Fibroblast of mammary gland (primary cell): ENCODE results near the gene CAMK2G.

ENCODE experiments used
- DNase-seq: peaks from one replicate; pipeline ENCODE4 v3.0.0-alpha.2; 2010; ENCODE audit warnings: low read depth
- H3K4me3 ChIP-seq: 2 replicates; pipeline ENCODE4 v1.5.1; 2011; ENCODE audit warnings: low read depth, mild to moderate bottlenecking, low read length, moderate library complexity; ENCODE audit not compliant: control insufficient read depth
- TF ChIP-seq, protein P1 (sequence below): conservative IDR thresholded peaks from 2 replicates; pipeline ENCODE4 v1.5.1; 2011; ENCODE audit warnings: low read depth, low read length, inconsistent platforms; ENCODE audit not compliant: control insufficient read depth, insufficient read depth

The CAMK2G gene

DNA sequence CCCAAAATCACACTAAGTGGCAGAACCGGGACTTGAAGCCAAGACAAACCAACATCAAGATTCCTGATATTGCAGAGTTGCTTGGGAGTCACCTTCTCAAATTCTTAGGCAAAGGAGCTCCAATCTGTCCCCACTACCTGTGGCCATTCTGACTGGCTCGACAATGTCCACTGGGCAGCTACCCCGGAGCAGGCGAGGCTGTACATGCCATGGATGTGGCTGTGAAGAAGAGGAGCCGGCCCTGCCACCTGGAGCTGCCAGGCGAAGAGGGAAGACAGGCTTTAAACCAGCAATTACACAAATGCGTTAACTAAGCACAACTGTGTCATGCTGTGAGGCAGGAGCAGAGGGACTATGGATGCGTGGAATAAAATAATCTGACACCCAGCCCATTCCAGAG is 18.1 kb downstream of the CAMK2G start:
- TF ChIP-seq, protein P1, sequence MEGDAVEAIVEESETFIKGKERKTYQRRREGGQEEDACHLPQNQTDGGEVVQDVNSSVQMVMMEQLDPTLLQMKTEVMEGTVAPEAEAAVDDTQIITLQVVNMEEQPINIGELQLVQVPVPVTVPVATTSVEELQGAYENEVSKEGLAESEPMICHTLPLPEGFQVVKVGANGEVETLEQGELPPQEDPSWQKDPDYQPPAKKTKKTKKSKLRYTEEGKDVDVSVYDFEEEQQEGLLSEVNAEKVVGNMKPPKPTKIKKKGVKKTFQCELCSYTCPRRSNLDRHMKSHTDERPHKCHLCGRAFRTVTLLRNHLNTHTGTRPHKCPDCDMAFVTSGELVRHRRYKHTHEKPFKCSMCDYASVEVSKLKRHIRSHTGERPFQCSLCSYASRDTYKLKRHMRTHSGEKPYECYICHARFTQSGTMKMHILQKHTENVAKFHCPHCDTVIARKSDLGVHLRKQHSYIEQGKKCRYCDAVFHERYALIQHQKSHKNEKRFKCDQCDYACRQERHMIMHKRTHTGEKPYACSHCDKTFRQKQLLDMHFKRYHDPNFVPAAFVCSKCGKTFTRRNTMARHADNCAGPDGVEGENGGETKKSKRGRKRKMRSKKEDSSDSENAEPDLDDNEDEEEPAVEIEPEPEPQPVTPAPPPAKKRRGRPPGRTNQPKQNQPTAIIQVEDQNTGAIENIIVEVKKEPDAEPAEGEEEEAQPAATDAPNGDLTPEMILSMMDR, result no peak
- no peak for DNase-seq
- no peak overlapping the region for H3K4me3 ChIP-seq

DNA sequence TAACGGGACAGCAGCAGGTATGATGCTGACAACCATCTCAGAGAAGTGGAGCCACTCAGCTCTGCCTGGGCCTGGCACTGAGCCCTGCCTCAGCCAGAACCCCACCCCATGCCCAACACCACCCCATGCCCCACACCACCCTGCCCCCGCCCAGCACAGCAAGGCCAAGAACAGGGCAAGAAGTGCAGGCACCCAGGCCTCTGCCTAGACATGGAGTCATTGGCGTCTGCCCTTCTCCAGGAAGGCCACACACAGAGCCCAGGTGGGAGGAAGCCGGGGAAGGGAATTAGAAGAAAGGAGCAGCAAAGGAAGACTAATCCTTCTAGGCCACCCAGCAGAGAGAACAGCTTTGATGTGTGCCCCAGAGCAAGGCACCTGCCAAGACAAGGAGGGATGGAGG is 18.9 kb downstream of the CAMK2G start:
- DNase-seq, result no peak

DNA sequence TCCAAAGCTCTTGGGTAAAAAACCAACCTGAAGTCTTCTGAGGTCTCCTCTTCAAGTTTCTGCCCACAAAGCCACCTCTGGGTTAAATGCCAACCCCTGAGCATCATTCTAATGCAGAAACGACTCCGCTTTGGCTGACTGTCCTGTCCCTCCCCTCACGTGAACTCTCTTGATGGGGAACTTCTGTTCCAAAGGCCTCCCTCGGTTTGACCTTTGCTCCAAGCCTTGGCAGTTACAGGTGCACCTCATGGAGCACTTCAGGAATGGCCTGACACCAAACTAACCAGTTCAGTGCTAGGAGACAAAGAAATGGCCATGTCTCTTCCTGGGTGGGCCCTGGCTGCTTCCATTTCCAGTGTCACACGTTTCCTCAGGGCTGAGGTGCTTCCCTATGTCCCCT is 20.0 kb downstream of the CAMK2G start:
- TF ChIP-seq, protein P1, result no peak
- no peak overlapping the region for H3K4me3 ChIP-seq
- no peak for DNase-seq

More for the DNA sequence above, 18.9 kb downstream of the CAMK2G start:
- TF ChIP-seq, protein P1, result no peak
- H3K4me3 ChIP-seq, result no peak overlapping the region

DNA sequence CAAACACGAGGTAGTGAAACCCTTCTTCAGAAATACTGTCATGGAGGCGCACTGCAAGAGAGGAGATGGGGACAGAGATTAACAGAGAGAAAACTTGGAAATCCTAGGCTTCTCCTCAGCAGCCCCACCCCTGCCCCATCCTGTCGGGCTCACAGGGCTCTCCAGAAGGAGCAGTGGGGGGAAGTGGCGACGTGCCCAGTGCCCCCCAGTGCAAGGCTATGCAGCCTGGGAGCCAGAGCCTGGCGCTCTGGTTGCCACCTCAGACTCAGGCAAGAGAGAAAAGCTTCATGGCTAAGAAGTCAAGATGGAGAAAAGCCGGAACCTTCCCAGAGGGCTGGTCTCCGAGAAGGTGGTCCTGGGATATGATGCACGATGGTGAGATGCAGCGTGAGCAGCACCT is 21.2 kb downstream of the CAMK2G start:
- no peak overlapping the region for H3K4me3 ChIP-seq
- DNase-seq, result no peak
- TF ChIP-seq, protein P1, result no peak

DNA sequence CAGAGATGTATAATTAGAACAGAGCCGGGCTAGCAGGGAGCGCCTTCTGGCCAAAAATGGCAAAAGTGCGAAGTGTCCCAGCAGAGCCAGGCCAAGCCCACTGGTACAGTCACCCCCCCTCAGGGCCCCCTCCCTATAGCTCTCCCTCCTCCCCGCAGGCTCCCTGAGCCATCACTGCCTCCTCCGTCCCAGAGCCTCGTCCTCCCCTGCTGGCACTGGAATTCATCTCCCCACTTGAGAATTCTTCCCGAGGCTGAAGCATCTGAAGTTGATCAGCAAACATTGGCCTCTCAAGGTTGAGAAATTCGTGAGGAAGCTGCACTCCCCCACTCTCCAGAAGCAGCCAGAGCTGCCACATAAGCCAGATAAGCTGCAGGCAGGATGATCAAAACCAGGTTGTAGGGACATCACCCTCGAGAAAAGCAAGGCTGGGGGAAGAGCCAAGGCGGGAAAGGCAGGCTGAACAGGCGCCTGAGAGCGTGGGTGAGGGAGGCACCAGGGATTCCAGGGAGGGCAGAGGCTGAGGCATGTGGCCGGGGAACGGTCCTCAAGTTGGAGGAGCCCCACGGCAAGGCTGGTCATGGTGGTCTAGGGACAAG is 23.4 kb downstream of the CAMK2G start:
- peak; percentile 87 for DNase-seq
- H3K4me3 ChIP-seq, result no peak overlapping the region
- TF ChIP-seq, protein P1, result no peak

DNA sequence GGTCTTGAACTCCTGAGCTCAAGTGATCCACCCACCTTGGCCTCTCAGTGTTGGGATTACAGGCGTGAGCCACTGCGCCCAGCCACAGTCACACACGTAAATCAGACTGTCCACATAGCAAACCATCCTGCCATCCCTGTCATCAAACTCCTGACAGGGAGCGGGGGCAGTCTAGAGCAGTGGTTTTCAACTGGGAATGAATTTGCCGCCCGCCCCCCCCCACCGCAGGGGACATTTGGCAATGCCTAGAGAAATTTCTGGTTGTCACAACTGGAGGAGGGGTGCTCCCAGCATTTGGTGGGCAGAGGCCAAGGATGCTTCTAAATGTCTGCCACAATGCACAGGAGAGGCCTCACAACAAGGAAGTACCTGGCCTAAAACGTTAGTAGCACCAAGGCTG is 24.1 kb downstream of the CAMK2G start:
- no peak overlapping the region for H3K4me3 ChIP-seq
- no peak for DNase-seq
- TF ChIP-seq, protein P1, result no peak
